Esophagus muscularis mucosa (tissue), 4 donors: ENCODE results near the gene KIF2A. TPM values are rescaled to one million over a fixed set of nuclear protein-coding genes. Genes with fewer than 3 reads are reported as not detected.

ENCODE experiments used
- DNase-seq: peaks from one replicate; pipeline ENCODE4 v3.0.0-alpha.2; 2017; ENCODE audit errors: extremely low spot score
- H3K27ac ChIP-seq, 4 donors: fragments of 200-600 bp; sonication (generic); replicated peaks in 1 of 4; 1 replicate in 3 of 4; 2 replicates in 1 of 4; pipeline ENCODE4 v1.5.1; 2016 to 2019; ENCODE audit warnings: mild to moderate bottlenecking in 1 of 4
- H3K27me3 ChIP-seq, 4 donors: fragments of 200-600 bp; sonication (generic); one replicate each; pipeline versions ENCODE4 v1.5.1 to v1.6.0; 2016 to 2019
- H3K36me3 ChIP-seq, 4 donors: fragments of 200-600 bp; sonication (generic); one replicate each; pipeline ENCODE4 v1.5.1; 2016 to 2019
- H3K4me1 ChIP-seq, 4 donors: fragments of 200-600 bp; sonication (generic); one replicate each; pipeline ENCODE4 v1.5.1; 2016 to 2019
- H3K4me3 ChIP-seq, 4 donors: fragments of 200-600 bp; sonication (generic); 1 replicate in 2 of 4; 2 replicates in 2 of 4; pipeline ENCODE4 v1.5.1; 2016 to 2019; ENCODE audit warnings: mild to moderate bottlenecking in 4 of 4, moderate library complexity in 1 of 4
- H3K9me3 ChIP-seq, 4 donors: fragments of 200-600 bp; sonication (generic); 1 replicate in 3 of 4; 2 replicates in 1 of 4; pipeline ENCODE4 v1.5.1; 2016 to 2019
- EP300 ChIP-seq: sonication (generic); formaldehyde crosslinking; IDR thresholded peaks from one replicate; pipeline ENCODE4 v1.6.1; 2017; ENCODE audit warnings: antibody characterized with exemption
- POLR2A ChIP-seq: fragments of 450-650 bp; IDR thresholded peaks from one replicate; pipeline ENCODE4 v1.6.1; 2017; ENCODE audit warnings: antibody characterized with exemption, moderate library complexity, mild to moderate bottlenecking, low read depth
- POLR2AphosphoS5 ChIP-seq, 2 donors: sonication (generic); formaldehyde crosslinking; IDR thresholded peaks; one replicate each; pipeline ENCODE4 v1.6.1; 2017; ENCODE audit warnings: antibody characterized with exemption in 2 of 2
- WGBS: methylation state at CpG from one replicate; pipeline ENCODE4 v1.1.5; 2018; 5-methylcytosine and 5-hydroxymethylcytosine counted together
- intact Hi-C: fragments of 100-400 bp; cut with DNase I; formaldehyde crosslinking; loops from one replicate; pipeline ENCODE4 v1.15.1; 2023
- total RNA-seq, 4 donors: library from RNA; depleted of rRNA; stranded (reverse); fragments of >200 nt; gene quantifications; one replicate each; pipeline versions ENCODE4 v1.1.0 to v1.2.1, GENCODE V29; 2016
- TF ChIP-seq, protein P1 (sequence below), 3 experiments: fragments of 200-600 bp in 2 of 3; fragments of 450-650 bp in 1 of 3; sonication (generic) in 2 of 3; IDR thresholded peaks; one replicate each; pipeline ENCODE4 v1.5.1; 2017 to 2019; ENCODE audit warnings: antibody characterized with exemption in 3 of 3, mild to moderate bottlenecking in 2 of 3, moderate library complexity in 1 of 3

The KIF2A gene
- total RNA-seq, 4 donors from 2014 or later: 31.6 to 37.1 (median 33.3) TPM

DNA sequence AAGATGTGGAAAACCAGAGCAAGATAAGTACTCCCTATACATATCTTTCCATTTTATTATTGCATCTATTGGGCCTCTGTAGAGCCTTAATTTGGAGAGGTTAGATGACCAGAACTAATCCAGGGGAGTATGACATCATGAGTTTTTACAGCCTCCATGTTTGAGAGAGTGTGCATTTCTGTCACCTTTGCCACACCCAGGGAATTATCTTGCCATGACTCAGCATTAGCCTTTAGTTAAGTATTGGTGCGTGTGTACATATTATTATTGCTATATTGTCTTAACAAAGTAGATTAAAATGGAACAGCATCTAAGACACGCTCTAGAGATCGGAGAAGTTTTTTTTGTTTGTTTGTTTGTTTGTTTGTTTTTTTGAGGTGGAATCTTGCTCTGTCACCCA is 70.1 kb downstream of the KIF2A start:
- TF ChIP-seq EP300 (no peak), POLR2AphosphoS5 (IDR thresholded peaks at IDR 0.05) (no peak), POLR2A (no peak)
- TF ChIP-seq, protein P1, sequence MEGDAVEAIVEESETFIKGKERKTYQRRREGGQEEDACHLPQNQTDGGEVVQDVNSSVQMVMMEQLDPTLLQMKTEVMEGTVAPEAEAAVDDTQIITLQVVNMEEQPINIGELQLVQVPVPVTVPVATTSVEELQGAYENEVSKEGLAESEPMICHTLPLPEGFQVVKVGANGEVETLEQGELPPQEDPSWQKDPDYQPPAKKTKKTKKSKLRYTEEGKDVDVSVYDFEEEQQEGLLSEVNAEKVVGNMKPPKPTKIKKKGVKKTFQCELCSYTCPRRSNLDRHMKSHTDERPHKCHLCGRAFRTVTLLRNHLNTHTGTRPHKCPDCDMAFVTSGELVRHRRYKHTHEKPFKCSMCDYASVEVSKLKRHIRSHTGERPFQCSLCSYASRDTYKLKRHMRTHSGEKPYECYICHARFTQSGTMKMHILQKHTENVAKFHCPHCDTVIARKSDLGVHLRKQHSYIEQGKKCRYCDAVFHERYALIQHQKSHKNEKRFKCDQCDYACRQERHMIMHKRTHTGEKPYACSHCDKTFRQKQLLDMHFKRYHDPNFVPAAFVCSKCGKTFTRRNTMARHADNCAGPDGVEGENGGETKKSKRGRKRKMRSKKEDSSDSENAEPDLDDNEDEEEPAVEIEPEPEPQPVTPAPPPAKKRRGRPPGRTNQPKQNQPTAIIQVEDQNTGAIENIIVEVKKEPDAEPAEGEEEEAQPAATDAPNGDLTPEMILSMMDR (IDR thresholded peaks at IDR 0.05): no peak
- Histone ChIP-seq H3K9me3 (no peaks in the 10 kb centered on the region), H3K4me3 (no peak overlapping the region), H3K27ac (no peak overlapping the region), H3K27me3 (no peaks in the 10 kb centered on the region), H3K4me1 (no peaks in the 10 kb centered on the region), H3K36me3 (peaks cover 44 to 84% (median 60%) of the 10 kb centered on the region in 4 donors)
- DNase-seq: no peak
- 97% methylated on average over 3 of the region's 3 CpGs for WGBS
- intact Hi-C loops: no loop called here

DNA sequence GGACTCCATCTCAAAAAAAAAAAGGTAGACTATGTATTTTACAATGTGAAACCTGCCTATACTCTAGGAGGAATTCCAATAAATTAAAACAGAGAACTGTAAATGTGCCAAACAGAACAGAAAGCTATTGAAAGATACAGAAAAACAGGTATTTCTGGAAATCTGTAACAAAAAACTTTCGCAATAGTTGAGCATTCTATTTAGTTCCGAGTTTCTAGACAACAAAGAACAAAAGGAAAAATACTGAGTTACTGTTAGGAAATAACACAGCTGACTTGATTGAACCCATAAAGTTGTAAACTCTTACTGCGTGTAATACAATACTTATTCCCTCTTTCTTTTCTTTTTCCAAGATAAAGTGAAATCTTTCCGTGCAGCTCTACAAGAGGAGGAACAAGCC is 79.1 kb downstream of the KIF2A start:
- H3K36me3 ChIP-seq: peaks cover 37 to 98% (median 63%) of the 10 kb centered on the region in 4 donors
- H3K27me3 ChIP-seq: no peaks in the 10 kb centered on the region
- no peak overlapping the region for H3K4me3 ChIP-seq
- DNase-seq: no peak
- intact Hi-C loops: no loop called here
- 95% methylated on average over 4 of the region's 4 CpGs for WGBS
- no peaks in the 10 kb centered on the region for H3K9me3 ChIP-seq
- H3K4me1 ChIP-seq: peaks cover 0 to 9% (median 2%) of the 10 kb centered on the region in 4 donors
- no peak overlapping the region for H3K27ac ChIP-seq
- TF ChIP-seq POLR2AphosphoS5 (IDR thresholded peaks at IDR 0.05): no peak
- no peak for TF ChIP-seq EP300
- TF ChIP-seq, protein P1 (IDR thresholded peaks at IDR 0.05): no peak
- TF ChIP-seq POLR2A: no peak

DNA sequence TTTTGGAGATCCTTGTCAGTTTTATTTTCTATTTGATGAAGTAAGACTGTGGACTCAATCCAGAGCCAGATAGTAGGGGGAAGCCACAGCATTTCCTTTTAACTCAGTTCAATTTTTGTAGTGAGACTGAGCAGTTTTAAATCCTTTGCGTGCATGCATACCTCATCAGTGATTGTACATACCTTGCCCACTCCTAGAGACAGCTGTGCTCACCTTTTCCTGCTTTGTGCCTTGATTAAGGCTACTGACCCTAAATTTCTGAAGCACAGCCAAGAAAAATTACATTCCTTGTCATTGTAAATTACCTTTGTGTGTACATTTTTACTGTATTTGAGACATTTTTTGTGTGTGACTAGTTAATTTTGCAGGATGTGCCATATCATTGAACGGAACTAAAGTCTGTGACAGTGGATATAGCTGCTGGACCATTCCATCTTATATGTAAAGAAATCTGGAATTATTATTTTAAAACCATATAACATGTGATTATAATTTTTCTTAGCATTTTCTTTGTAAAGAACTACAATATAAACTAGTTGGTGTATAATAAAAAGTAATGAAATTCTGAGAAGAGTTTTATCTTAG is 79.9 kb downstream of the KIF2A start:
- peaks cover 42 to 98% (median 67%) of the 10 kb centered on the region in 4 donors for H3K36me3 ChIP-seq
- 96% methylated on average over 2 of the region's 2 CpGs for WGBS

DNA sequence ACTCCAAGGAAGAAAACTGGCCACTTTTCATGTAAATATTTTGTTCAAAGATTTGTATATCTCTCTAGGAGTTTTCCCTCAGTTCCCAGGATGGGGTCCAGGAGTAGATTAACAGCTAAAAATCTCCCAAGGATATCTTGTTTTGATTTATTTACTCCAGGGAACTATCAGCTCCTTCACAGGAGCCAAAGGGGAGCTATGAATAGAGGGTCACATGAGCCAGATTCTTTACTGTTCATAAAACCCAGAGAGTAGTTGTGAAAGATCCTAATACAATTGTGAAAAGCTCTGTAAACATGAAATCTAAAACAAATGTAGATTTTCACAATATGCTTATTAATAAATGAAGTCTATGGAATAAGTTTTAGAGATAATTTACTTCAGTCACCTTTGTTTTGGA is 80.8 kb downstream of the KIF2A start:
- Histone ChIP-seq H3K9me3 (no peaks in the 10 kb centered on the region), H3K4me3 (no peak overlapping the region), H3K27me3 (no peaks in the 10 kb centered on the region), H3K4me1 (peaks cover 0 to 9% (median 2%) of the 10 kb centered on the region in 4 donors), H3K27ac (no peak overlapping the region), H3K36me3 (peaks cover 42 to 98% (median 62%) of the 10 kb centered on the region in 4 donors)
- TF ChIP-seq, protein P1 (IDR thresholded peaks at IDR 0.05): no peak
- TF ChIP-seq POLR2A (no peak), EP300 (no peak), POLR2AphosphoS5 (IDR thresholded peaks at IDR 0.05) (no peak)
- no peak for DNase-seq
- intact Hi-C loops: no loop called here

More for the DNA sequence above, 79.9 kb downstream of the KIF2A start:
- Histone ChIP-seq H3K4me3 (no peak overlapping the region), H3K9me3 (no peaks in the 10 kb centered on the region), H3K4me1 (peaks cover 0 to 9% (median 2%) of the 10 kb centered on the region in 4 donors), H3K27ac (no peak overlapping the region), H3K27me3 (no peaks in the 10 kb centered on the region)
- TF ChIP-seq, protein P1 (IDR thresholded peaks at IDR 0.05): no peak
- no peak for TF ChIP-seq POLR2A
- no peak for TF ChIP-seq EP300
- TF ChIP-seq POLR2AphosphoS5 (IDR thresholded peaks at IDR 0.05): no peak
- DNase-seq: no peak
- intact Hi-C loops: no loop called here
